NOMO-1 treated with dmso at 0.1 percent for 144 hours (cell line): ENCODE measurements around the gene CMIP.

ENCODE experiments used
- DNase-seq: peaks from one replicate; lab custom pipeline; 2025; ENCODE audit not compliant: unreplicated experiment; lab: John Stamatoyannopoulos, UW

CMIP gene

GRCh38 chr16:81649561-81650184 lies 205.1 kb downstream of the CMIP start:
- DNase-seq: no peak

- no peak for DNase-seq
Measured at GRCh38 chr16:81650281-81650680, 205.7 kb downstream of the CMIP start.

- DNase-seq: no peak
Measured at GRCh38 chr16:81650982-81651562, 206.5 kb downstream of the CMIP start.

GRCh38 chr16:81651758-81652718 lies 207.4 kb downstream of the CMIP start:
- no peak for DNase-seq

- no peak for DNase-seq
Measured at GRCh38 chr16:81652798-81653505, 208.3 kb downstream of the CMIP start.

- DNase-seq: no peak
Measured at GRCh38 chr16:81654346-81654745, 209.7 kb downstream of the CMIP start.

GRCh38 chr16:81655469-81656162 lies 211.0 kb downstream of the CMIP start:
- no peak for DNase-seq

GRCh38 chr16:81657224-81657623 lies 212.6 kb downstream of the CMIP start:
- no peak for DNase-seq

- no peak for DNase-seq
Measured at GRCh38 chr16:81657781-81658180, 213.2 kb downstream of the CMIP start.

- DNase-seq: no peak
Measured at GRCh38 chr16:81658373-81658772, 213.8 kb downstream of the CMIP start.

- no peak for DNase-seq
Measured at GRCh38 chr16:81659249-81659648, 214.6 kb downstream of the CMIP start.

- DNase-seq: no peak
Measured at GRCh38 chr16:81661082-81661481, 216.5 kb downstream of the CMIP start.

- DNase-seq: no peak
Measured at GRCh38 chr16:81664153-81664552, 219.5 kb downstream of the CMIP start.

- no peak for DNase-seq
Measured at GRCh38 chr16:81665588-81665987, 221.0 kb downstream of the CMIP start.

GRCh38 chr16:81666113-81666512 lies 221.5 kb downstream of the CMIP start:
- no peak for DNase-seq

GRCh38 chr16:81668243-81669097 lies 223.9 kb downstream of the CMIP start:
- DNase-seq: no peak

- DNase-seq: no peak
Measured at GRCh38 chr16:81669473-81670350, 225.1 kb downstream of the CMIP start.

- DNase-seq: no peak
Measured at GRCh38 chr16:81671738-81672597, 227.4 kb downstream of the CMIP start.
